Neutrophil (primary cell): Measurements from ENCODE around the gene CFAP99.

Experiments
- H3K27ac ChIP-seq: fragments of 200-600 bp; sonication (generic); 2 replicates; pipeline ENCODE4 v1.5.1; 2016; ENCODE audit warnings: mild to moderate bottlenecking, moderate library complexity
- H3K27me3 ChIP-seq: fragments of 200-600 bp; sonication (generic); 2 replicates; pipeline ENCODE4 v1.6.0; 2016; ENCODE audit warnings: mild to moderate bottlenecking
- H3K36me3 ChIP-seq: fragments of 200-600 bp; sonication (generic); 2 replicates; pipeline ENCODE4 v1.5.1; 2017
- H3K4me1 ChIP-seq, 2 experiments: fragments of 200-600 bp in 1 of 2; sonication (generic) in 1 of 2; 1 replicate in 1 of 2; 2 replicates in 1 of 2; pipeline versions ENCODE4 v1.5.1 to v1.6.1; 2013 to 2016; ENCODE audit warnings: low read depth in 1 of 2, low read length in 1 of 2, mild to moderate bottlenecking in 1 of 2, moderate library complexity in 1 of 2; ENCODE audit not compliant: control insufficient read depth in 1 of 2, insufficient read depth in 1 of 2
- H3K4me3 ChIP-seq, 2 experiments: fragments of 200-600 bp in 1 of 2; sonication (generic) in 1 of 2; 1 replicate in 1 of 2; 2 replicates in 1 of 2; pipeline ENCODE4 v1.5.1; 2013 to 2016; ENCODE audit warnings: low read depth in 1 of 2, low read length in 1 of 2, mild to moderate bottlenecking in 1 of 2, moderate library complexity in 1 of 2
- H3K9me3 ChIP-seq: fragments of 200-600 bp; sonication (generic); 2 replicates; pipeline ENCODE4 v1.5.1; 2016
- TF ChIP-seq, protein P1 (sequence below): fragments of 200-600 bp; sonication (generic); IDR thresholded peaks from 2 replicates; pipeline ENCODE4 v1.5.1; 2016; ENCODE audit warnings: antibody characterized with exemption

Gene CFAP99

DNA sequence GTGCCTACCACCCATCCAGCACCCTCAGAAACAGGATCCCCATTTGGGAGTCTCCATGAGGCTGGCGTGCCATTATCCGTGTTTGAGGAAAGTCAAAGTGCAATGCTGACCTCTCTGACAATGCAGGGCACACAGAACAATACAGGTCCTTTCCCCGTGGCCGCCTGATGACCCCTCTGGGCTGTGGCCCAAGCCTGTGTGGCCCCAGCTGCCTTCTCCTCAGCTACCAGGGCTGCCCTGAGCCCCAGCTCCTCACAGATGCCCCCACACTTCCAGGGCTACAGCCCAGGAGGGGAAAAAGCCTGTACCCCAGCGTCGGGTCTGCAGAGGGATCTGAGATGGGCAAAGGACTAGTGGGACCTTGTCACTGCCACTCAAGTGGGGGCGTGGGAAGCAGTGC, 15.8 kb upstream of the CFAP99 start:
- no peak overlapping the region for H3K4me3 ChIP-seq

DNA sequence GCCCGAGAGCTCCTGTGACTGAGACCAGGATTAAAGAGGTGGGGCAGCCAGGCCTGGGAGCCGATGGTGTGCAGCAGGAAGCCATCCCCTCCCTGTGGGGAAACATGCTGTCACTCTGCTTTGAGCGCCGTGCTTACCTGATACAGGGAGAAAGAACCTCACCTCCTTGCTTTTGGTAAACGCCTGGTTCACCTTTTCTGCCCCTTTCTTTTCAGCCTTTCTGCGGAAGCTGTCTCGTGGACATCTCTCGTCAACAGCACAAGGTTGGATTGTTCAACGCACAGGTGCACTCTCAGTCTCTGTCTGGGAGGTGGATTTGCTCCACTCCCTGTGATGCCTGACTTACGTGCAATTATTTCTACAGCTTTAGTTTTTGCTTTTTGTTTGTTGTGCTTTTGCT, 12.3 kb upstream of the CFAP99 start:
- Histone ChIP-seq H3K4me1 (no peaks in the 10 kb centered on the region), H3K9me3 (no peaks in the 10 kb centered on the region)
- TF ChIP-seq, protein P1, sequence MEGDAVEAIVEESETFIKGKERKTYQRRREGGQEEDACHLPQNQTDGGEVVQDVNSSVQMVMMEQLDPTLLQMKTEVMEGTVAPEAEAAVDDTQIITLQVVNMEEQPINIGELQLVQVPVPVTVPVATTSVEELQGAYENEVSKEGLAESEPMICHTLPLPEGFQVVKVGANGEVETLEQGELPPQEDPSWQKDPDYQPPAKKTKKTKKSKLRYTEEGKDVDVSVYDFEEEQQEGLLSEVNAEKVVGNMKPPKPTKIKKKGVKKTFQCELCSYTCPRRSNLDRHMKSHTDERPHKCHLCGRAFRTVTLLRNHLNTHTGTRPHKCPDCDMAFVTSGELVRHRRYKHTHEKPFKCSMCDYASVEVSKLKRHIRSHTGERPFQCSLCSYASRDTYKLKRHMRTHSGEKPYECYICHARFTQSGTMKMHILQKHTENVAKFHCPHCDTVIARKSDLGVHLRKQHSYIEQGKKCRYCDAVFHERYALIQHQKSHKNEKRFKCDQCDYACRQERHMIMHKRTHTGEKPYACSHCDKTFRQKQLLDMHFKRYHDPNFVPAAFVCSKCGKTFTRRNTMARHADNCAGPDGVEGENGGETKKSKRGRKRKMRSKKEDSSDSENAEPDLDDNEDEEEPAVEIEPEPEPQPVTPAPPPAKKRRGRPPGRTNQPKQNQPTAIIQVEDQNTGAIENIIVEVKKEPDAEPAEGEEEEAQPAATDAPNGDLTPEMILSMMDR, result no peak

More for the DNA sequence above, 15.8 kb upstream of the CFAP99 start:
- no peaks in the 10 kb centered on the region for H3K9me3 ChIP-seq
- peaks cover 35% of the 10 kb centered on the region for H3K27me3 ChIP-seq
- H3K27ac ChIP-seq, result no peak overlapping the region
- no peaks in the 10 kb centered on the region for H3K36me3 ChIP-seq
- TF ChIP-seq, protein P1, result no peak
- H3K4me1 ChIP-seq, result no peaks in the 10 kb centered on the region

GRCh38 chr4:2406920-2407319, 11.8 kb upstream of the CFAP99 start:
- Histone ChIP-seq H3K9me3 (no peaks in the 10 kb centered on the region), H3K27me3 (peaks cover 31% of the 10 kb centered on the region), H3K4me3 (no peak overlapping the region), H3K27ac (no peak overlapping the region), H3K4me1 (no peaks in the 10 kb centered on the region), H3K36me3 (no peaks in the 10 kb centered on the region)
- TF ChIP-seq, protein P1, result no peak

More for the DNA sequence above, 12.3 kb upstream of the CFAP99 start:
- no peak overlapping the region for H3K4me3 ChIP-seq
- no peaks in the 10 kb centered on the region for H3K36me3 ChIP-seq
- no peak overlapping the region for H3K27ac ChIP-seq
- peaks cover 31% of the 10 kb centered on the region for H3K27me3 ChIP-seq

DNA sequence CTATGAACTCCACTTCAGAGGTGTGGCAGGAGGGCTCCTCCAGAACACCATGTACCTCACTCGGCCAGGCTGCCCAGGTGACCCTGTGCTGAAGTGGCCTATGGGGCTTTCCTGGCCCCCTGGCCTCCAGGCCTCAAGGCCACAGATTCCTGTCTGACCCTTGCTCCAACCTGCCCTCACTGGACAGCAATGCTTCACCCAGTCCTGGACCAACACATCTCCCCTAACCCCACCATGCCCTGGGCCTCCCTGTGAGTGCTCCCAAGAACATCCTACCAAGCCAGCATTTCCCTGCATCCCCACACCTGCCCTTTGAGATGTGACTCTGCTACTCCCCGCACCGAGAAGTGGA, 10.8 kb upstream of the CFAP99 start:
- Histone ChIP-seq H3K27ac (no peak overlapping the region), H3K27me3 (peaks cover 31% of the 10 kb centered on the region), H3K4me3 (no peak overlapping the region), H3K36me3 (no peaks in the 10 kb centered on the region), H3K9me3 (no peaks in the 10 kb centered on the region), H3K4me1 (peaks cover 5 to 7% of the 10 kb centered on the region in 2 experiments)
- TF ChIP-seq, protein P1, result no peak

- peaks cover 10 to 12% of the 10 kb centered on the region in 2 experiments for H3K4me1 ChIP-seq
- peaks cover 31% of the 10 kb centered on the region for H3K27me3 ChIP-seq
- H3K27ac ChIP-seq, result no peak overlapping the region
- TF ChIP-seq, protein P1, result no peak
- no peaks in the 10 kb centered on the region for H3K9me3 ChIP-seq
- H3K4me3 ChIP-seq, result no peak overlapping the region
- H3K36me3 ChIP-seq, result no peaks in the 10 kb centered on the region
Observed at GRCh38 chr4:2408401-2408958, 10.3 kb upstream of the CFAP99 start.
